Measurements from ENCODE around the gene LANCL2.
A peak's percentile ranks its signal among the peaks of the same experiment; 100 is the strongest.
"Not testable (repeated sequence)": the region's sequence is repeated elsewhere in the genome, so short reads cannot be mapped to it uniquely, and the experiment has no call there.

LANCL2 gene

GRCh38 chr7:55363386-55364170 is 1.6 kb upstream of the LANCL2 start:
- DNase-seq = no peak

DNA sequence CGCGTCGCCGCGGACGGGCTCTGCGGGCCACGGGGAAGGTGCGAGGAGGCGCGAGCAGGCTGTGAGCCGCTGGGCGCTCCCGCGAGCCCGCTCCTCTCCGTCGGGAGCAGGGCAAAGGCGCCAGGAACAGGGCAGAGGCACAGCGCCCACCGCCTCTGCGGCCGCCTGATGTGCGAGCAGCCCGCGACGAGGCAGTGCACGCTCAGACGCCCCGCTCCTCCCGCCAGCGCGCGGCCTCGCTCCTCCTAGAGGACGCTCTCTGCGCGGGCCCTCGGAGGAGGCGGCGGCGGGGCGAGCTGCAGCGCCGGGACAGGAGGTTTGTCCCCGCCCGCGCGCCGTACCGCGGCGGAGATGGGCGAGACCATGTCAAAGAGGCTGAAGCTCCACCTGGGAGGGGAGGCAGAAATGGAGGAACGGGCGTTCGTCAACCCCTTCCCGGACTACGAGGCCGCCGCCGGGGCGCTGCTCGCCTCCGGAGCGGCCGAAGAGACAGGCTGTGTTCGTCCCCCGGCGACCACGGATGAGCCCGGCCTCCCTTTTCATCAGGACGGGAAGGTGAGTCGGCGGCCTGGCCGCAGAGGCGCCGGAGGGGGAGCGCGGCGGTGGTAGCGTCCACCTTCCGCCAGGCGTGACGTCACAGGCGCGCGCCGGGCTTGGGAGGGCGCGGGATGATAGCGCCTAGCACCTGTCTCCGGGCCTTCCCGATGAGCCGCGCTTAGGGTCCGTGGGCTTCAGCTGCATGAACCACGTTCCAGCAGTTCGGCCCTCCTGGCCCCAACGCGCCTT is 731 bp downstream of the LANCL2 start:
- peak; percentile 93 for DNase-seq

DNA sequence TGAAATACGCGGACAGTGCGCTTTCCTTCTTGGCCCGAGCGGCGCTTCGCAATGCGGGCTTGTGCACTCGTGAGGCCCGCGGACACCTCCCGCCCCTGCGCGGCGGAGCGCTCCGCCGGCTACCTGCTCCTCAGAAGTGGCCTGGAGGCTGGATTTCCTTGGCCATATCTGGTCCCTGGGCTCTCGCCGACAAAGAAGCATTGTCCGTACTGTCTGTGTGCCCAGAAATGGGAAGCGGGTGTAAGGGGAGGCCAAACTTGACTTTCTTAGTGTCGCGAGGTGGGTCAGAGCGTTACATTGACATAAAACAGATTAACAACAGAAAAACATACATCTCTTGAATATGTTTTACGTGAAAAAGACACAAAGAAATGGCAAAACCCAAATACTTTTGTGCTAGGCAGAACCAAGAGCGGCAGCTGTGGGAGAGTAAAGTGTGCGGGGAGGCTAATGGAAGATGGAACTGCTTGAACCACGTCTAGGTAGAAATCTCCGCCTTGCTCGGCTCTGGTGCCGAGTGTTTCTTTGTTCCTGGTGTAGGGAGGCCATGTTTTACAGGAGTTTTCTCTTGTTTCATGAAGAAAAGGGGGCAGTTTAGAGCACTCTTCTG is 1.4 kb downstream of the LANCL2 start:
- DNase-seq = peak; percentile 25

DNA sequence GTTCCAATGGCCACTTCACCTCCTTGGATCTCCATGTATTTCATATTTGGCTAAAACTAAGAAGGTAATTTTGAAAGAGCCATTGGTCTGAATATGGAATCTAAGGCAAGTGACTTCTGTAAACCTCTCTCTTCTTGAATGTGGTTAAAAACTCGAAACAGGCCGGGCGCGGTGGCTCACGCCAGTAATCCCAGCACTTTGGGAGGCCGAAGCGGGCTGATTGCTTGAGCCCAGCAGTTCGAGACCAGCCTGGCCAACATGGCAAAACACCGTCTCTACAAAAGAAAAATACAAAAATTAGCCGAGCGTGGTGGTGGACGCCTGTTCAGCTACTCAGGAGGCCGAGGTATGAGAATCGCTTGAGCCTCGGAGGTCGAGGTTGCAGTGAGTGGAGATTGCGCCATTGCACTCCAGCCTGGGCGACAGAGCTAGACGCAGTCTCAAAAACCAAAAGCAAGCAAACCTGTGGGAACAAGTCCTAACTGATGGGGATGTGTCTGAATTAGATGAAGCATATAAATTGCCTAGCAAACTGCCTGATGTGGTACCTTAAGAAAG is 2.2 kb downstream of the LANCL2 start:
- DNase-seq = no peak

DNA sequence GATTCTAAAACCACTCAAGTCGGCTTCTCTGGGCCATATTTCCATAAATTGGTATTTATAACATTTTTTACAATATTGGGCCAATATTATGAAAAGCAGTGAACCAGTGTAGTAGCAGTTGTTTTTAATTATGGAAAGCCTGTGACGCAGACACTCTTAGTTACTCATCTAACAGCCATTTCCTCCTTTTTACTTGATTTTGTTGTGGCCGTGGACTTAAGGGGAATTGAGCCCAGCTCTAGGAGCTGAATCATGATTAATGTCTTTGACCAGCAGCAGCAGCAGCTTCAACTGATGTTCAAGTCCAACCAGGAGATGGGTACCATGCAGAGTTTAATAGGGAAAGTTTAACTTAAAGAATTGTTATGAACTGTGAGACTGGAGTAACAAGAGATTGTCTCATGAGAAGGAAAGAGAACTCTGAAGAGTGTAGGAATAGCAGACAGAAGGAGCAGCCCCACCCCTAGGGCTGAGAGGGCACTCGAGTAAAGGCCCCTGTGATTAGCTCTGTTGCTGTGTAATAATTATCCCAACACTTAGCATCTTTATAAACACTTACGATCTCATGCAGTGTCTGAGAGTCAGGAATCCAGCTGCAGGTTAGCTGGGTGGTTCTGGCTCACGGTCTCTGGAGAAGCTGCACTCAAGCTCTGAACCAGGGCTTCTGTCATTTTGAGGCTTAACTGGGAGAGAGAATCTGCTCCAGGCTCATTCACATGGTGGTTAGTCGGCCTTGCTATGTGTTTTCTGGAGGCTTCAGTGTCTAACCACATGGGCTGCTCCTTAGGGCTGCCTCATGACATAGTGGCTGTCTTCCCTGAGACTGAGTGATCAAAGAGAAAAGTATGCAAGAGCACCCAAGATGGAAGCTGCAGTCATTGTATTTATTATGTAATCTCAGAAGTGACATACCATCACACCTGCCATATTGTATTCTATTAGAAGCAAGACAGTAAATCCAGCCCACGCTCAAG is 4.6 kb downstream of the LANCL2 start:
- DNase-seq = no peak

DNA sequence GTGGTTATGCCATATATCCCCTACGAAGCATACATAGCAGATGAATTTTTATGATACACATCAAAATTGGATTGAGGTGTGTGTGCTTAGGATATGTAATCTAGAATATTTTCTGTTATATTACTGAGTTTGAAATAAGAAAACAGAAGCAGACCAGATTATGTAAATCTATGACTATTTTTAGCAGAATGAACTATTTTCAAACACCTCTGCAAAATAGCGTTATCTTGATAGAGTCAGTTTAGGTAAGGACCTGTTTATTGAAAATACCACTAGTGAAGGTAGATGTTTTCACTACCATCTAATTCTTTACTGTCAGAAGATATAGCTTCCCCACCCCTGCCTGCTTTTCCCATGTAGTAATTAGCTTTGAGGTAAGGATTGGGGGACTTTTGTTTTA is 9.1 kb downstream of the LANCL2 start:
- no peak for DNase-seq

DNA sequence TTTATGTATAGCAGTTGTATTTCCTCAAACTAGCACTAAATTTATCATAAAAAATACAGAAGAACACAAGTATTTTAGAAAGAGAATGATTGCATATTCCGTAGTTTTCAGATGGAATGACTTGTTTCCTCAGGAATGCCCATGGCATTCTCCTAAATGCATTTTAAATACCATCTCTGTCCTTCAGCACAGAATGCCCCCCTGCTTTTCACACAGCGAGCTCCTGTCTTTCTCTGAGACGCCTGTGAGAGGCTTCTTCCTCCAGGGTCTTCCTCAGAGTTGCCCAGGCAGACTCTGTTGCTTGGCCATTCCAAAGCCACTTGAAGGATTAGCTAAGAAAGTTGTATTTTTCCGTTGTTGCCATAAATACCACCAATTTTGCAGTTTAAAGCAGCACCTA is 10.1 kb downstream of the LANCL2 start:
- DNase-seq = no peak

DNA sequence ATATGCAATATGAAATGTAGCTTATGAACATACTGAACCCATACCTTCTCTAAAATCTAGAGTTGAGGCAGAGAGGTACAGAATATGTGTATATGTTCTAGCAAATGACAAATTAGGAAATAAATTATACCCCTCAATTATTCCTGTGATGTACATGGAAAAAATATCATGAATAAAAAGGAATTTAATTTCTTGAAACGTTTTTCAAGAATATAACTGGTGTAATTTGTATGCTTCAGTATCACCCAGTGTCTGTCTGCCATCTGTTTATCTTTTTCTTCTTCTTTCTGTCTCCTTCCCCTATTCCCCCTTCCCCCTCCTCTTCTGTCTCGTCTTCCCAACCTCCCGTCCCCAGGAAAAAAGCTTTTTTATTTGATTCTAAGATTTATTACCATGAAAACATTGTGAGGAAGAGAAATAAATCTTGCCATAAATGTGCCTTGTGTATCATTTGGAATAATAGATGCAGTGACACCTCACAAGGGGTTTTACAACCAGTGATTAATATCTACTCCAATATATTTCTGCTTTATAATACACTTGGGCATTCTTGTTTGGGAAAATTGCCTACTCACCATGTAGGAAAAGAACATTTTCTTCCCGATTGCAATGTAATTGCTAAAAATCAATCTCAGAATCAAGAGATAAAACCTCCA is 12.2 kb downstream of the LANCL2 start:
- no peak for DNase-seq

DNA sequence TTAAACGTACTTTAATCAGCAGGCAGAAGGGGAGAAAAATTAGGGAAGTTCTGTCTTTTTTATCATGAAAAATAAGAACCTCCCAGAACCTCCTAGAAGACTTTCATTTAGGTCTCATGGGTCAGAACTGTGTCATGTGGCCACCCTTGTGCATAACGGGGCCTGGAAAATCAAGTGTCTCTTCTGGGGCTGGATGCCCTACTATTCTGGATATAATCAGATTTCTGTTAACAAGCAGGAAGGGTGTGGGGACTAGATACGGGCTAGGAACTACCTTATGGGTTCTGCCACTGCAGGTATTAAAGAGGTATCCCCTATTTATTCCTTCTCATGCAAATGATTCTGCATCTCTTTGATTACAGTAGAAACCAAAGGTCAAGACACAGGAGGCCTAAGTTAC is 14.1 kb downstream of the LANCL2 start:
- no peak for DNase-seq

GRCh38 chr7:55381189-55381588 is 16.1 kb downstream of the LANCL2 start:
- DNase-seq = no peak

GRCh38 chr7:55381696-55382095 is 16.6 kb downstream of the LANCL2 start:
- no peak for DNase-seq

DNA sequence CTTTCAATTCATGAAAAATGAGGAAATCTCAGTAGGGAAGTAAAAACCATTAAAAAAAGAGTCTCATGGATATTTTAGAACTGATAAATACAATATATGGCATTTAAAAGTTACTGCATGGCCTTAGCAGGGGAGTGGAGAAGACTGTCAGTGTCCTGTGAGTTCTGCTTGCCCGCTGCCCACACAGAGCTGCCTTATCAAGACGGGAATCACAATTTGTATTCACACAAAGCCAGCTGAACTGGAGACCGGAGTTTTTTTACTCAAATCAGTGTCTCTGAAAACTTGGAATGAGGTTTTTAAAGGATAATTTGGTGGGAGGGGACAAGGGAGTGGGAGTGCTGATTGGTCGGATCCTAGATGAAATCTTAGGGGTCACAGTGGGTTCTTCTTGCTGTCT is 17.1 kb downstream of the LANCL2 start:
- DNase-seq = no peak

GRCh38 chr7:55386541-55386940 is 21.4 kb downstream of the LANCL2 start:
- no peak for DNase-seq

DNA sequence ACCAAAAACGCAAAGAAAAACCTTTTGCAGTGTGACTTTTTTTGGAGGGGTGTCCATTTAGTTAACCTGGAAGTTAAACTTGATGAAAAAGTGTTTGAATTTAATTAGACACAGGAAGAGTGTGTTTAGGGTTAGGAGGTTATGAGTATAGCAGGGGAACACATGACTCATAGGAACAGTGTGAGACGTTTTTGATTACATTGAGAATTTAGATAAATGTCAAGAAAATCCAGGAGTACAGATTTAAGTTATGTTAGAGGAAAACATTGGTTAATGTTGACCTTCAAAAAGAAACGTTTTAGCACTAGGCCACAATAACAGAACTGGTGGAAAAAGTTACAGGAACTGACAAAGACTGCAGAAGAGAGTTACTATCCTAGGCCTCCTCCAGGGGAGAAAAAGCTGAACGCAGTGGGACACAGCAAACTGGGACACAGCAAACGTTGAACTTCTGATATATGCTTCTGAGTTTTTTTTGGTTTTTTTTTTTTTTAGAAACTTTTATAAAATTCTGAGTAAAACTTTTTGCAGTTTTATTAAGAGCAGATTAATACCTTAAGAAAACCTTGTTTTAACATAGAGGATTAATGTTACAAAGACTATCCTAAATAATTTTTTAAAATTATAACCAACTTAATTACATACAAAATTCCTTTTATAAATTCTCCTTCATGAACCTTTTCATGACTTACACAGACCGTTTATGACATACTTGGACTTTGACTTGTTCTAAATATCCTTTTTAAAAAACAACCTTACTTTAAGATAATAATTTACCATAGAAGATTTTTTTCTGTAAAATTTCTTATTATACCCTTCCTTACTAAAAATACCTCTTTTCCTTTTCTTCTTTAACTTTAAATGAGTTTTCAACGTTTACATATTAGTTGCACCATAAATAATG is 22.2 kb downstream of the LANCL2 start:
- DNase-seq = peak; percentile 1

GRCh38 chr7:55396233-55396785 is 31.2 kb downstream of the LANCL2 start:
- DNase-seq = no peak

- no peak for DNase-seq
Measured at GRCh38 chr7:55397617-55398016, 32.5 kb downstream of the LANCL2 start.

- no peak for DNase-seq
Measured at GRCh38 chr7:55400191-55400590, 35.1 kb downstream of the LANCL2 start.

DNA sequence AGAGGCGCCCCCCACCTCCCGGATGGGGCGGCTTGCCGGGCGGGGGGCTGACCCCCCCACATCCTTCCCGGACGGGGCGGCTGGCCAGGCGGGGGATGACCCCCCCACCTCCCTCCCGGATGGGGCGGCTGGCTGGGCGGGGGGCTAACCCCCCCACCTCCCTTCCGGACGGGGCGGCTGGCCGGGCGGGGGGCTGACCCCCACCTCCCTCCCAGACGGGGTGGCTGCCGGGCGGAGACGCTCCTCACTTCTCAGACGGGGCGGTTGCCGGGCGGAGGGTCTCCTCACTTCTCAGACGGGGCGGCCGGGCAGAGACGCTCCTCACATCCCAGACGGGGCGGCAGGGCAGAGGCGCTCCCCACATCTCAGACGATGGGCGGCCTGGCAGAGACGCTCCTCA is 37.4 kb downstream of the LANCL2 start:
- DNase-seq = not testable (repeated sequence)

- no peak for DNase-seq
Measured at GRCh38 chr7:55405856-55406541, 40.9 kb downstream of the LANCL2 start.

Measured in NCI-H1694 treated with DMSO at 0.1 percent for 48 hours (cell line).